Thoracic aorta (tissue), 2 donors: ENCODE data around the gene TCTN3. TPM values are rescaled to one million over a fixed set of nuclear protein-coding genes. Genes with fewer than 3 reads are reported as not detected.
"Not testable (repeated sequence)": the region's sequence is repeated elsewhere in the genome, so short reads cannot be mapped to it uniquely, and the experiment has no call there.

Source experiments
- ATAC-seq: fragments of 150-250 bp; one replicate; pipeline ENCODE4 v1.8.0; 2017; ENCODE audit warnings: low read depth; ENCODE audit not compliant: insufficient number of reproducible peaks, low FRiP score
- DNase-seq: peaks from one replicate; pipeline ENCODE4 v3.0.0-alpha.2; 2020; ENCODE audit warnings: low spot score
- H3K27ac ChIP-seq, 2 donors: fragments of 200-600 bp; sonication (generic); 1 replicate in 1 of 2; 2 replicates in 1 of 2; pipeline ENCODE4 v1.5.1; 2016; ENCODE audit warnings: mild to moderate bottlenecking in 2 of 2, moderate library complexity in 2 of 2
- H3K27me3 ChIP-seq: fragments of 200-600 bp; sonication (generic); replicated peaks from 2 replicates; pipeline ENCODE4 v1.6.0; 2016; ENCODE audit warnings: mild to moderate bottlenecking; ENCODE audit not compliant: insufficient read depth
- H3K36me3 ChIP-seq: fragments of 200-600 bp; sonication (generic); one replicate; pipeline ENCODE4 v1.5.1; 2016
- H3K4me1 ChIP-seq, 2 donors: fragments of 200-600 bp; sonication (generic); 1 replicate in 1 of 2; 2 replicates in 1 of 2; pipeline versions ENCODE4 v1.5.1 to v1.6.0; 2016; ENCODE audit warnings: low read depth in 2 of 2, mild to moderate bottlenecking in 1 of 2; ENCODE audit not compliant: control insufficient read depth in 1 of 2
- H3K4me3 ChIP-seq: fragments of 200-600 bp; sonication (generic); 2 replicates; pipeline ENCODE4 v1.5.1; 2016; ENCODE audit warnings: mild to moderate bottlenecking
- H3K9me3 ChIP-seq: fragments of 200-600 bp; sonication (generic); 2 replicates; pipeline ENCODE4 v1.5.1; 2016
- total RNA-seq, 2 donors: library from RNA; depleted of rRNA; stranded (reverse); fragments of >200 nt; gene quantifications; one replicate each; pipeline versions ENCODE4 v1.1.0 to v1.2.3, GENCODE V29; 2016
- TF ChIP-seq, protein P1 (sequence below): fragments of 200-600 bp; sonication (generic); IDR thresholded peaks from one replicate; pipeline ENCODE4 v1.5.1; 2019; ENCODE audit warnings: antibody characterized with exemption

TCTN3 gene
- total RNA-seq, 2 donors from 2014 or later, result 10.3 to 25.3 TPM

DNA sequence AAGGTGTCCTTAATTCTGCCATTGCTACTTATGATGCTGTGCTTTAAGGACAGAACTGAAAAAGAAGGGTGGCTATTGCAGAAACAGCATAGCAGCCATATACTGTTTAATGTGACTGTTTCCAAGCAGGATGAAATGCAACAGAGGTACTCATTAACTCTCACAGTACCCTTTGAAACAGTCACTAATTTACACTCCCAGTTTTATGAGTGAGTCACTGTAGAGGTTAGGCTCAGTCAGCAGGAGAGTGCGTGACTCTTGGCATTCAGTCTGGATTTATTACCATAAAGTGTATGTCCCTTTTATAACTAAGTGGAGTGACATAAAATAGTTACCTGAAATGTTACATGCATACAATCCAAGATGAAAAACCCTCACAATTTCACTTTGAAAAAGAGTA is 64.9 kb downstream of the TCTN3 start:
- peaks cover 27% of the 10 kb centered on the region for H3K36me3 ChIP-seq
- DNase-seq (no peak), ATAC-seq (no peak)
- no peak overlapping the region for H3K27ac ChIP-seq
- H3K27me3 ChIP-seq, result no peaks in the 10 kb centered on the region
- H3K9me3 ChIP-seq, result no peaks in the 10 kb centered on the region
- TF ChIP-seq, protein P1, sequence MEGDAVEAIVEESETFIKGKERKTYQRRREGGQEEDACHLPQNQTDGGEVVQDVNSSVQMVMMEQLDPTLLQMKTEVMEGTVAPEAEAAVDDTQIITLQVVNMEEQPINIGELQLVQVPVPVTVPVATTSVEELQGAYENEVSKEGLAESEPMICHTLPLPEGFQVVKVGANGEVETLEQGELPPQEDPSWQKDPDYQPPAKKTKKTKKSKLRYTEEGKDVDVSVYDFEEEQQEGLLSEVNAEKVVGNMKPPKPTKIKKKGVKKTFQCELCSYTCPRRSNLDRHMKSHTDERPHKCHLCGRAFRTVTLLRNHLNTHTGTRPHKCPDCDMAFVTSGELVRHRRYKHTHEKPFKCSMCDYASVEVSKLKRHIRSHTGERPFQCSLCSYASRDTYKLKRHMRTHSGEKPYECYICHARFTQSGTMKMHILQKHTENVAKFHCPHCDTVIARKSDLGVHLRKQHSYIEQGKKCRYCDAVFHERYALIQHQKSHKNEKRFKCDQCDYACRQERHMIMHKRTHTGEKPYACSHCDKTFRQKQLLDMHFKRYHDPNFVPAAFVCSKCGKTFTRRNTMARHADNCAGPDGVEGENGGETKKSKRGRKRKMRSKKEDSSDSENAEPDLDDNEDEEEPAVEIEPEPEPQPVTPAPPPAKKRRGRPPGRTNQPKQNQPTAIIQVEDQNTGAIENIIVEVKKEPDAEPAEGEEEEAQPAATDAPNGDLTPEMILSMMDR, result no peak
- H3K4me1 ChIP-seq, result no peaks in the 10 kb centered on the region
- no peak overlapping the region for H3K4me3 ChIP-seq

DNA sequence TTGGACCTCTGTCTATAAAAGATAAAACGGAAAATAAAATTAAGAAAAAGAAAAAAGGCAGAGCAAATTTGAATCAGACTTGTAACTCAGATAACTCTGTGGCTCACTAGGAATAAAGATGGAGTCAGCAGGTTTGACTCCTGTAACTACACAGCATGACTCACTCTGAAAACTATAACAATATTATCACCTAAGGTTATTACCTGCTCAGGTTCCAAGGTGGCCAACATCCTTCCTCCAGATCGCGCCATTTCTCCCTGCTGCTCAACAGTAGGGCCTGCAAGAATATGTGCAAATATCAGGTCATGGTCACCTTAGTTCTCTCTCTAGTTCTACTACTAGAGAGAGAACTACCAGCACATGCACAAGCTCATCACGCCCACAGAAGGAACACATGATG is 67.2 kb downstream of the TCTN3 start:
- no peak overlapping the region for H3K27ac ChIP-seq
- no peak for ATAC-seq
- no peaks in the 10 kb centered on the region for H3K4me1 ChIP-seq
- peaks cover 29% of the 10 kb centered on the region for H3K36me3 ChIP-seq
- H3K9me3 ChIP-seq, result no peaks in the 10 kb centered on the region
- TF ChIP-seq, protein P1, result no peak
- H3K27me3 ChIP-seq, result no peaks in the 10 kb centered on the region
- no peak for DNase-seq
- H3K4me3 ChIP-seq, result no peak overlapping the region

DNA sequence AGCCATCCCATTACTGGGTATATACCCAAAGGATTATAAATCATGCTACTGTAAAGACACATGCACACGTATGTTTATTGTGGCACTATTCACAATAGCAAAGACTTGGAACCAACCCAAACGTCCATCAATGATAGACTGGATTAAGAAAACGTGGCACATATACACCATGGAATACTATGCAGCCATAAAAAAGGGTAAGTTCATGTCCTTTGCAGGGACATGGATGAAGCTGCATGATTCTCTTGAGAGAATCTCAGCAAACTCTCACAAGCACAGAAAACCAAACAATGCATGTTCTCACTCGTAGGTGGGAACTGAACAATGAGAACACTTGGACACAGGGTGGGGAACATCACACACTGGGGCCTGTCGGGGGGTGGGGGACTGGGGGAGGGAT is 73.3 kb downstream of the TCTN3 start:
- not testable (repeated sequence) for H3K27me3 ChIP-seq, H3K4me3 ChIP-seq, DNase-seq, H3K4me1 ChIP-seq, H3K27ac ChIP-seq, ATAC-seq, H3K9me3 ChIP-seq
- peaks cover 40% of the 10 kb centered on the region for H3K36me3 ChIP-seq

DNA sequence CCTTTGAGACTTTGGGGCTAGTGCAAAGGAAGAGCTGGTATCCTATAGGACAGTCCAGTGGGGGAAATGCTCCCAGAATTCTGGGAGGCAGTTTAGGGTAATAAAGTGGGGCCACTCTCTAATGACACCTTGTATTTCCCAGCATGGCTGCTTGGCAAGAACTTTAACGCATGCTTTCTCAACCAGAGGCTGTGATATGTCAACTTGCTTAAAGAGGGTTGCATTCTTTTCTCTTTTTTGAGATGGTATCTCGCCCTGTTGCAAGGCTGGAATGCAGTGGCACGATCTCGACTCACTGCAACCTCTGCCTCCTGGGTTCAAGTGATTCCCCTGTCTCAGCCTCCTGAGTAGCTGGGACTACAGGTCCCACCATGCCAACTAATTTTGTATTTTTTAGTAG is 75.6 kb downstream of the TCTN3 start:
- Histone ChIP-seq H3K27ac (no peak overlapping the region), H3K4me3 (no peak overlapping the region), H3K9me3 (no peaks in the 10 kb centered on the region), H3K36me3 (peaks cover 38% of the 10 kb centered on the region), H3K27me3 (no peaks in the 10 kb centered on the region), H3K4me1 (no peaks in the 10 kb centered on the region)
- no peak for ATAC-seq
- DNase-seq, result no peak
- TF ChIP-seq, protein P1, result no peak

DNA sequence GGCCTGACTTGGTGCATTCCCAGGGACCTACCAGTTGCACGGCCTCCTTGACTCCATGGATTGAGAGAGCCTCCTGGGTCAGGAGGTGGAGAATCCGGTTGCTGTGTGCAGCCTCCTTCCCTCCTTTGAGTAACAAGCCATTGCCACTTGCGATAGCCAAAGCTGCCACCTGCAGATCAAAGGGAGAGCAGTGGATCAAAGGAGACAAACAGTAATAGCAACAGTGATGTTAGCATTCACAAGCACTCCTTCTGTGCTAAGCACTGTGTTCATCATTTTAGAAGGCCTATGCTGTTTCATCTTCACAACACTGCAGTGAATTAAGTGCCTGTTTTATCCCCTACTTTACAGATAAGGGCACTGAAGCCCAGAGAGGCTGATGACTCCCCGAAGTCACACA is 77.3 kb downstream of the TCTN3 start:
- Histone ChIP-seq H3K27me3 (no peaks in the 10 kb centered on the region), H3K4me1 (no peaks in the 10 kb centered on the region), H3K36me3 (peaks cover 40% of the 10 kb centered on the region), H3K4me3 (no peak overlapping the region), H3K27ac (no peak overlapping the region), H3K9me3 (no peaks in the 10 kb centered on the region)
- no peak for DNase-seq
- no peak for ATAC-seq
- TF ChIP-seq, protein P1, result no peak

Other genes with a start within 250 kb of the TCTN3 start
- gene SORBS1, start 132.6 kb downstream of the TCTN3 start, total RNA-seq, result 1,000 to 10,000 TPM; 1,110 to 1,659 TPM
- 10 to 100 TPM; 35.8 to 39.4 TPM for gene ALDH18A1, start 37.2 kb downstream of the TCTN3 start, total RNA-seq
- gene ENTPD1, start 62.2 kb upstream of the TCTN3 start, total RNA-seq, result 10 to 100 TPM; 32.1 to 63.6 TPM
- gene CC2D2B, start 214.0 kb upstream of the TCTN3 start, total RNA-seq, result 1 to 10 TPM; 6.2 to 9.8 TPM